Measurements from ENCODE around the gene EGLN1.

The EGLN1 gene

DNA sequence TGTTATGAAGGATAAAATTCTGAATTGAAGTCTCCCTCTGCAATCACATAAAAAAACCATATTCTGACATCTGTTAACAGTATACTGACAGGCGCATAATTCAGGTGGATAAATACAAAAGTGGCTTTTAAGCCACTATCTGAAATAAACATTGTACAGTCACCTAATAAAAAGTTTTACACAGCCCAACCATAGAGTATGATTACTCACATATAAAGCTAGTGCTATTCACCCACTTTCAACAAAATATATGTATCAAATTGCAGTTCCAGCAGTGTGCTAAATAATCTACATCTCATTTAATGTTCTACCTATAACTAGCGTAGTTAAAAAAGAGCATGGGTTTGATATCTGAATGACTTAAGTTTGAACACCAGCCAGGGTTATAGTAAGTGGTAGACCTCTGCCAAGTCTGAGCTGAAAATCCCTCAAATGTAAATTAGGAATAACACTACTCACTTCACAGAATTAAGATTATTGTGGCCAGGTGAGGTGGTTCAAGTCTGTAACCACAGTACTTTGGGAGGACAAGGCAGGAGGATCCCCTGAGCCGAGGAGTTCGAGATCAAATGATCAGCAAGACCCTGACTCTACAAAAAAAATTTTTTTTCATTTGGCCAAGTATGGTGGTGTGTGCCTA is 3.9 kb downstream of the EGLN1 start (continued):
- TF ChIP-seq PRDM6 (tag by site-specific recombination; IDR thresholded peaks at IDR 0.05) = peak; percentile 100
- TF ChIP-seq ZNF701 (tag by site-specific recombination; IDR thresholded peaks at IDR 0.05) = no peak
- peak; percentile 34; the same call in 1 of the 2 replicates for TF ChIP-seq ZNF501 (tag by site-specific recombination; IDR thresholded peaks at IDR 0.05)
- no peak for TF ChIP-seq ZNF266 (tag by site-specific recombination; IDR thresholded peaks at IDR 0.05; ENCODE audit: low read depth)
- peak; percentile 87 for TF ChIP-seq SCRT1 (tag by site-specific recombination; IDR thresholded peaks at IDR 0.05; ENCODE audit: borderline replicate concordance)
- TF ChIP-seq ZNF621 (tag by site-specific recombination; IDR thresholded peaks at IDR 0.05) = no peak
- peak; percentile 68; the same call in 1 of the 2 replicates for TF ChIP-seq REPIN1 (tag by site-specific recombination; IDR thresholded peaks at IDR 0.05; ENCODE audit: low read depth)
- TF ChIP-seq GLIS2 (tag by site-specific recombination; IDR thresholded peaks at IDR 0.05) = no peak
- peak; percentile 21; the same call in 1 of the 2 replicates for TF ChIP-seq PATZ1 (tag by site-specific recombination; IDR thresholded peaks at IDR 0.05)
- no peak for TF ChIP-seq ZNF548 (tag by site-specific recombination; IDR thresholded peaks at IDR 0.05)
- 0 out of 2 replicates have a peak, but pooled peaks have one; percentile 70 for TF ChIP-seq ZNF837 (tag by site-specific recombination; IDR thresholded peaks at IDR 0.05)
- TF ChIP-seq ZNF555 (tag by site-specific recombination; conservative IDR thresholded peaks at IDR 0.05) = no peak
- peak; percentile 94 for TF ChIP-seq ZXDB (tag by site-specific recombination; IDR thresholded peaks at IDR 0.05)
- TF ChIP-seq KLF1 (tag by site-specific recombination; IDR thresholded peaks at IDR 0.05) = no peak
- no peak for TF ChIP-seq ZNF398 (tag by site-specific recombination; IDR thresholded peaks at IDR 0.05)
- no peak for TF ChIP-seq ZNF48 (tag by site-specific recombination; IDR thresholded peaks at IDR 0.05)
- no peak for TF ChIP-seq ZNF24 (tag by site-specific recombination; IDR thresholded peaks at IDR 0.05)
- TF ChIP-seq ZNF664 (tag by site-specific recombination; IDR thresholded peaks at IDR 0.05) = peak; percentile 100
- TF ChIP-seq ZNF600 (tag by site-specific recombination; IDR thresholded peaks at IDR 0.05) = peak; percentile 63; the same call in 1 of the 2 replicates
- peak; percentile 39 for TF ChIP-seq ZNF510 (tag by site-specific recombination; IDR thresholded peaks at IDR 0.05; ENCODE audit: insufficient replicate concordance)
- no peak for TF ChIP-seq ZNF513 (tag by site-specific recombination; IDR thresholded peaks at IDR 0.05)
- TF ChIP-seq MYNN (tag by site-specific recombination; IDR thresholded peaks at IDR 0.05; ENCODE audit: borderline replicate concordance) = peak; percentile 55; the same call in 1 of the 2 replicates
- TF ChIP-seq HOXA7 (CRISPR knock-in tag; IDR thresholded peaks at IDR 0.05; ENCODE audit: borderline replicate concordance) = no peak
- TF ChIP-seq, protein P1, sequence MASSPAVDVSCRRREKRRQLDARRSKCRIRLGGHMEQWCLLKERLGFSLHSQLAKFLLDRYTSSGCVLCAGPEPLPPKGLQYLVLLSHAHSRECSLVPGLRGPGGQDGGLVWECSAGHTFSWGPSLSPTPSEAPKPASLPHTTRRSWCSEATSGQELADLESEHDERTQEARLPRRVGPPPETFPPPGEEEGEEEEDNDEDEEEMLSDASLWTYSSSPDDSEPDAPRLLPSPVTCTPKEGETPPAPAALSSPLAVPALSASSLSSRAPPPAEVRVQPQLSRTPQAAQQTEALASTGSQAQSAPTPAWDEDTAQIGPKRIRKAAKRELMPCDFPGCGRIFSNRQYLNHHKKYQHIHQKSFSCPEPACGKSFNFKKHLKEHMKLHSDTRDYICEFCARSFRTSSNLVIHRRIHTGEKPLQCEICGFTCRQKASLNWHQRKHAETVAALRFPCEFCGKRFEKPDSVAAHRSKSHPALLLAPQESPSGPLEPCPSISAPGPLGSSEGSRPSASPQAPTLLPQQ (tag by site-specific recombination; IDR thresholded peaks at IDR 0.05) = 0 out of 2 replicates have a peak, but pooled peaks have one; percentile 16
- TF ChIP-seq ZNF792 (tag by site-specific recombination; IDR thresholded peaks at IDR 0.05) = peak; percentile 35; the same call in 1 of the 2 replicates
- TF ChIP-seq ZNF292 (tag by site-specific recombination; IDR thresholded peaks at IDR 0.05; ENCODE audit: borderline replicate concordance, low read depth) = no peak
- TF ChIP-seq ZNF10 (tag by site-specific recombination; IDR thresholded peaks at IDR 0.05) = peak; percentile 77
- TF ChIP-seq SETDB1 (IDR thresholded peaks at IDR 0.05; ENCODE audit: insufficient read length, low read length) = no peak
- TF ChIP-seq KLF8 (tag by site-specific recombination; IDR thresholded peaks at IDR 0.05) = peak; percentile 54; the same call in 1 of the 2 replicates
- TF ChIP-seq, protein P2, sequence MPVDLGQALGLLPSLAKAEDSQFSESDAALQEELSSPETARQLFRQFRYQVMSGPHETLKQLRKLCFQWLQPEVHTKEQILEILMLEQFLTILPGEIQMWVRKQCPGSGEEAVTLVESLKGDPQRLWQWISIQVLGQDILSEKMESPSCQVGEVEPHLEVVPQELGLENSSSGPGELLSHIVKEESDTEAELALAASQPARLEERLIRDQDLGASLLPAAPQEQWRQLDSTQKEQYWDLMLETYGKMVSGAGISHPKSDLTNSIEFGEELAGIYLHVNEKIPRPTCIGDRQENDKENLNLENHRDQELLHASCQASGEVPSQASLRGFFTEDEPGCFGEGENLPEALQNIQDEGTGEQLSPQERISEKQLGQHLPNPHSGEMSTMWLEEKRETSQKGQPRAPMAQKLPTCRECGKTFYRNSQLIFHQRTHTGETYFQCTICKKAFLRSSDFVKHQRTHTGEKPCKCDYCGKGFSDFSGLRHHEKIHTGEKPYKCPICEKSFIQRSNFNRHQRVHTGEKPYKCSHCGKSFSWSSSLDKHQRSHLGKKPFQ (tag by site-specific recombination; IDR thresholded peaks at IDR 0.05) = peak; percentile 88
